ENCODE data around the gene EBLN2.
"Not testable (repeated sequence)": the region's sequence is repeated elsewhere in the genome, so short reads cannot be mapped to it uniquely, and the experiment has no call there.

The EBLN2 gene

GRCh38 chr3:73066243-73066642, 4.8 kb downstream of the EBLN2 start:
- DNase-seq = not testable (repeated sequence)

- DNase-seq = no peak
Observed at GRCh38 chr3:73068419-73068818, 7.0 kb downstream of the EBLN2 start.

- DNase-seq = no peak
Observed at GRCh38 chr3:73069187-73069586, 7.7 kb downstream of the EBLN2 start.

- DNase-seq = no peak
Observed at GRCh38 chr3:73069775-73070444, 8.5 kb downstream of the EBLN2 start.

- no peak for DNase-seq
Observed at GRCh38 chr3:73070675-73071575, 9.5 kb downstream of the EBLN2 start.

GRCh38 chr3:73071952-73072351, 10.5 kb downstream of the EBLN2 start:
- DNase-seq = no peak

- no peak for DNase-seq
Observed at GRCh38 chr3:73072634-73073033, 11.2 kb downstream of the EBLN2 start.

GRCh38 chr3:73073091-73073707, 11.7 kb downstream of the EBLN2 start:
- no peak for DNase-seq

- DNase-seq = no peak
Observed at GRCh38 chr3:73074781-73075180, 13.3 kb downstream of the EBLN2 start.

GRCh38 chr3:73080216-73080966, 18.9 kb downstream of the EBLN2 start:
- DNase-seq = no peak

GRCh38 chr3:73081140-73081539, 19.7 kb downstream of the EBLN2 start:
- no peak for DNase-seq

GRCh38 chr3:73084170-73084569, 22.7 kb downstream of the EBLN2 start:
- no peak for DNase-seq

GRCh38 chr3:73086071-73086494, 24.6 kb downstream of the EBLN2 start:
- no peak for DNase-seq

- DNase-seq = no peak
Observed at GRCh38 chr3:73094129-73094528, 32.7 kb downstream of the EBLN2 start.

GRCh38 chr3:73094951-73095350, 33.5 kb downstream of the EBLN2 start:
- no peak for DNase-seq

GRCh38 chr3:73096169-73096568, 34.7 kb downstream of the EBLN2 start:
- no peak for DNase-seq

- no peak for DNase-seq
Observed at GRCh38 chr3:73098026-73098425, 36.6 kb downstream of the EBLN2 start.

- no peak for DNase-seq
Observed at GRCh38 chr3:73098873-73099272, 37.4 kb downstream of the EBLN2 start.

- peak; percentile 89 for DNase-seq
Observed at GRCh38 chr3:73100741-73101559, 39.5 kb downstream of the EBLN2 start.

GRCh38 chr3:73101881-73102280, 40.4 kb downstream of the EBLN2 start:
- no peak for DNase-seq

- DNase-seq = no peak
Observed at GRCh38 chr3:73107215-73107614, 45.8 kb downstream of the EBLN2 start.

- DNase-seq = no peak
Observed at GRCh38 chr3:73107676-73108187, 46.3 kb downstream of the EBLN2 start.

All from right forelimb (tissue), 1 donor.